ENCODE data around the gene INPP4A.
A peak's percentile ranks its signal among the peaks of the same experiment; 100 is the strongest.

INPP4A gene

GRCh38 chr2:98515250-98515991 lies 70.8 kb downstream of the INPP4A start:
- no peak for DNase-seq

GRCh38 chr2:98516571-98516970 lies 71.9 kb downstream of the INPP4A start:
- no peak for DNase-seq

- DNase-seq, result no peak
Measured at GRCh38 chr2:98517636-98518035, 73.0 kb downstream of the INPP4A start.

- peak; percentile 35 to 68 (median 52) for DNase-seq
Measured at GRCh38 chr2:98518101-98518500, 73.4 kb downstream of the INPP4A start.

GRCh38 chr2:98519156-98519555 lies 74.5 kb downstream of the INPP4A start:
- no peak for DNase-seq

- DNase-seq, result no peak
Measured at GRCh38 chr2:98519851-98520250, 75.2 kb downstream of the INPP4A start.

GRCh38 chr2:98520806-98521205 lies 76.1 kb downstream of the INPP4A start:
- no peak for DNase-seq

GRCh38 chr2:98521266-98521665 lies 76.6 kb downstream of the INPP4A start:
- DNase-seq, result no peak

- DNase-seq, result no peak
Measured at GRCh38 chr2:98522854-98523253, 78.2 kb downstream of the INPP4A start.

GRCh38 chr2:98524168-98524567 lies 79.5 kb downstream of the INPP4A start:
- DNase-seq, result no peak

- DNase-seq, result no peak
Measured at GRCh38 chr2:98528349-98528748, 83.7 kb downstream of the INPP4A start.

GRCh38 chr2:98530114-98530513 lies 85.5 kb downstream of the INPP4A start:
- no peak for DNase-seq

GRCh38 chr2:98532756-98533155 lies 88.1 kb downstream of the INPP4A start:
- no peak for DNase-seq

- DNase-seq, result no peak
Measured at GRCh38 chr2:98533547-98533946, 88.9 kb downstream of the INPP4A start.

- no peak for DNase-seq
Measured at GRCh38 chr2:98534761-98535160, 90.1 kb downstream of the INPP4A start.

- no peak for DNase-seq
Measured at GRCh38 chr2:98535971-98536677, 91.5 kb downstream of the INPP4A start.

- no peak for DNase-seq
Measured at GRCh38 chr2:98537390-98538126, 92.9 kb downstream of the INPP4A start.

- DNase-seq, result no peak
Measured at GRCh38 chr2:98538280-98539041, 93.8 kb downstream of the INPP4A start.

GRCh38 chr2:98539056-98539735 lies 94.5 kb downstream of the INPP4A start:
- DNase-seq, result no peak

- DNase-seq, result no peak
Measured at GRCh38 chr2:98540536-98540935, 95.9 kb downstream of the INPP4A start.

GRCh38 chr2:98541489-98541888 lies 96.8 kb downstream of the INPP4A start:
- no peak for DNase-seq

GRCh38 chr2:98541906-98542305 lies 97.2 kb downstream of the INPP4A start:
- DNase-seq, result no peak
